ENCODE data around the gene DHX16. TPM values are rescaled to one million over a fixed set of nuclear protein-coding genes. Genes with fewer than 3 reads are reported as not detected.

DHX16 gene
- total and polyA plus RNA-seq, 8 donors = 10.9 to 44.4 (median 14.6) TPM

Other genes starting within 250 kb of the DHX16 start
- 100 to 1,000 TPM in 2 of 6 donors, 10 to 100 TPM in 4; 65.7 to 158 (median 81.1) TPM for gene HLA-E, start 183.5 kb downstream of the DHX16 start, total RNA-seq
- gene HLA-E, start 183.5 kb downstream of the DHX16 start, polyA plus RNA-seq = 100 to 1,000 TPM in 1 of 2 donors, 10 to 100 TPM in 1; 85.3 to 131 TPM
- gene GNL1, start 116.5 kb downstream of the DHX16 start, total RNA-seq = 10 to 100 TPM; 32.3 to 51.0 (median 38.1) TPM
- 10 to 100 TPM; 47.8 to 86.6 TPM for gene GNL1, start 116.5 kb downstream of the DHX16 start, polyA plus RNA-seq
- gene PRR3, start 115.7 kb downstream of the DHX16 start, total RNA-seq = 1 to 10 TPM; 2.2 to 4.7 (median 3.1) TPM
- gene PRR3, start 115.7 kb downstream of the DHX16 start, polyA plus RNA-seq = 1 to 10 TPM; 6.5 to 8.7 TPM
- gene ABCF1, start 101.6 kb downstream of the DHX16 start, total RNA-seq = 10 to 100 TPM; 17.4 to 30.7 (median 24.9) TPM
- gene ABCF1, start 101.6 kb downstream of the DHX16 start, polyA plus RNA-seq = 10 to 100 TPM; 21.6 to 24.9 TPM
- gene PPP1R10, start 55.8 kb downstream of the DHX16 start, total RNA-seq = 10 to 100 TPM; 34.8 to 57.9 (median 43.0) TPM
- 10 to 100 TPM; 25.1 to 34.3 TPM for gene PPP1R10, start 55.8 kb downstream of the DHX16 start, polyA plus RNA-seq
- gene MRPS18B, start 55.2 kb downstream of the DHX16 start, total RNA-seq = 10 to 100 TPM; 24.5 to 39.5 (median 29.1) TPM
- gene MRPS18B, start 55.2 kb downstream of the DHX16 start, polyA plus RNA-seq = 10 to 100 TPM; 22.9 to 41.1 TPM
- 1 to 10 TPM; 2.1 to 6.8 (median 2.9) TPM for gene ATAT1, start 46.1 kb downstream of the DHX16 start, total RNA-seq
- gene ATAT1, start 46.1 kb downstream of the DHX16 start, polyA plus RNA-seq = 1 to 10 TPM; 6.8 to 9.1 TPM
- 10 to 100 TPM in 3 of 6 donors, 1 to 10 TPM in 3; 7.9 to 12.9 (median 9.9) TPM for gene C6orf136, start 25.9 kb downstream of the DHX16 start, total RNA-seq
- 10 to 100 TPM; 33.9 to 57.1 TPM for gene C6orf136, start 25.9 kb downstream of the DHX16 start, polyA plus RNA-seq
- 10 to 100 TPM in 2 of 6 donors, 1 to 10 TPM in 4; 5.3 to 27.2 (median 7.8) TPM for gene PPP1R18, start 13.6 kb upstream of the DHX16 start, total RNA-seq
- 10 to 100 TPM; 25.8 to 27.1 TPM for gene PPP1R18, start 13.6 kb upstream of the DHX16 start, polyA plus RNA-seq
- gene NRM, start 18.0 kb upstream of the DHX16 start, total RNA-seq = 1 to 10 TPM; 3.3 to 7.9 (median 4.6) TPM
- gene NRM, start 18.0 kb upstream of the DHX16 start, polyA plus RNA-seq = 10 to 100 TPM; 18.2 to 23.6 TPM
- gene MDC1, start 44.3 kb upstream of the DHX16 start, total RNA-seq = 10 to 100 TPM; 12.3 to 18.7 (median 13.5) TPM
- 10 to 100 TPM; 18.9 to 28.0 TPM for gene MDC1, start 44.3 kb upstream of the DHX16 start, polyA plus RNA-seq
- gene TUBB, start 47.3 kb upstream of the DHX16 start, total RNA-seq = 100 to 1,000 TPM in 4 of 6 donors, 10 to 100 TPM in 2; 66.1 to 171 (median 116) TPM
- 100 to 1,000 TPM in 1 of 2 donors, 10 to 100 TPM in 1; 67.9 to 111 TPM for gene TUBB, start 47.3 kb upstream of the DHX16 start, polyA plus RNA-seq
- 10 to 100 TPM; 45.7 to 92.2 (median 51.3) TPM for gene FLOT1, start 69.7 kb upstream of the DHX16 start, total RNA-seq
- 100 to 1,000 TPM; 123 to 151 TPM for gene FLOT1, start 69.7 kb upstream of the DHX16 start, polyA plus RNA-seq
- 10 to 100 TPM; 23.0 to 87.5 (median 41.3) TPM for gene IER3, start 71.5 kb upstream of the DHX16 start, total RNA-seq
- 100 to 1,000 TPM in 1 of 2 donors, 10 to 100 TPM in 1; 99.4 to 174 TPM for gene IER3, start 71.5 kb upstream of the DHX16 start, polyA plus RNA-seq
- gene DDR1, start 211.5 kb upstream of the DHX16 start, total RNA-seq = 100 to 1,000 TPM in 4 of 6 donors, 10 to 100 TPM in 2; 92.7 to 160 (median 118) TPM
- 100 to 1,000 TPM; 103 to 149 TPM for gene DDR1, start 211.5 kb upstream of the DHX16 start, polyA plus RNA-seq
- 10 to 100 TPM in 5 of 6 donors, 1 to 10 TPM in 1; 9.4 to 23.2 (median 13.0) TPM for gene GTF2H4, start 235.2 kb upstream of the DHX16 start, total RNA-seq
- 10 to 100 TPM; 34.6 to 45.8 TPM for gene GTF2H4, start 235.2 kb upstream of the DHX16 start, polyA plus RNA-seq
- 10 to 100 TPM; 11.3 to 25.8 (median 17.1) TPM for gene VARS2, start 241.2 kb upstream of the DHX16 start, total RNA-seq
- gene VARS2, start 241.2 kb upstream of the DHX16 start, polyA plus RNA-seq = 10 to 100 TPM; 40.4 to 40.6 TPM